Measurements from ENCODE around the gene SYNE1.
A peak's percentile ranks its signal among the peaks of the same experiment; 100 is the strongest.

SYNE1 gene

DNA sequence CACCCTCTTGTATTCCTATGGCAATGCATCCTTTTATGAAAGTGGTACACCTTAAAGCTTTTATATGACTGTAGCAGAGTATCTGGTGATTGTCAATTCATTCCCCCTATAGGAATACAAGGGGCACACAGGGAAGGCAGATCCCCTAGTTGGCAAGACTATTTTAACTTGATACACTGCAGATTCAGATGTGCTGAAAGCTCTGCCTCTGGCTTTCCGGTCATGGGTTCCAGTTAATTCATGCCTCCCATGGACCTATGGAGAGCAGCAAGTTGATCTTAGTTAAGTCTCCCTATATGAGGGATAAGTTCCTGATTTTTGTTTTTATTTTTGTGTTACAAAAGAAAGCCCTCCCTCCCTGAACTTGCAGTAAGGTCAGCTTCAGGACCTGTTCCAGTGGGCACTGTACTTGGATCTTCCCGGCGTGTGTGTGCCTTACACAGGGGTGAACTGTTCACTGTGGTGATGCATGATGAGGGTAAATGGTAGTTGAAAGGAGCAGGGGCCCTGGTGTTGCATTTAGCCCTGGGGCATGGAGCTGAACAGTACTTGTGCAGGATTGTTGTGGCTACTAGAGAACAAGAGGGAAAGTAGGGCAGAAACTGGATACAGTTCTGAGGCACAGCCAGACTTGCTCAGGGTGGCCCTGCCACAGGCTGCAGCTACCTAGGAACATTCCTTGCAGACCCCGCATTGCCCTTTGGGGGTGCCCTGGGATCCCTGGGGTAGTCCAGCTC lies 537.5 kb downstream of the SYNE1 start:
- DNase-seq: no peak
- no peaks in the 10 kb centered on the region for H3K79me1 ChIP-seq (ENCODE audit: low read length)
- no peak overlapping the region for H3K56ac ChIP-seq (ENCODE audit: low read length)
- H4K5ac ChIP-seq (ENCODE audit: low read length): no peak overlapping the region
- no peak overlapping the region for H2BK120ac ChIP-seq (ENCODE audit: low read depth, low read length)
- H3K23ac ChIP-seq (ENCODE audit: low read length): no peak overlapping the region
- H3K4me1 ChIP-seq (ENCODE audit: control insufficient read depth, low read depth, low read length): no peaks in the 10 kb centered on the region
- no peak overlapping the region for H3K4me2 ChIP-seq (ENCODE audit: low read length)
- no CpG with 5 or more reads among the region's 4 CpGs for WGBS (ENCODE audit: extremely low coverage, insufficient coverage, low lambda C conversion rate)
- H3K36me3 ChIP-seq (ENCODE audit: control insufficient read depth, insufficient read depth, low read length): no peaks in the 10 kb centered on the region
- H3K27me3 ChIP-seq (ENCODE audit: insufficient read depth, low read length, poor library complexity): no peaks in the 10 kb centered on the region
- no peak overlapping the region for H2BK5ac ChIP-seq (ENCODE audit: low read length)
- no peak overlapping the region for H2BK15ac ChIP-seq (replicated peaks; ENCODE audit: low read depth)
- no peak overlapping the region for H3K4ac ChIP-seq (ENCODE audit: low read depth, low read length)
- H3K9ac ChIP-seq (ENCODE audit: low read length): no peak overlapping the region
- H2AK5ac ChIP-seq (ENCODE audit: low read length): no peak overlapping the region
- H3K79me2 ChIP-seq (ENCODE audit: control insufficient read depth, insufficient read depth, low read length): no peaks in the 10 kb centered on the region
- no peak overlapping the region for H4K8ac ChIP-seq (ENCODE audit: low read depth, low read length)
- H3K4me3 ChIP-seq (ENCODE audit: low read length): no peak overlapping the region
- no peak overlapping the region for H3K27ac ChIP-seq (ENCODE audit: low read depth, low read length)
- H3K18ac ChIP-seq (ENCODE audit: low read length): no peak overlapping the region

DNA sequence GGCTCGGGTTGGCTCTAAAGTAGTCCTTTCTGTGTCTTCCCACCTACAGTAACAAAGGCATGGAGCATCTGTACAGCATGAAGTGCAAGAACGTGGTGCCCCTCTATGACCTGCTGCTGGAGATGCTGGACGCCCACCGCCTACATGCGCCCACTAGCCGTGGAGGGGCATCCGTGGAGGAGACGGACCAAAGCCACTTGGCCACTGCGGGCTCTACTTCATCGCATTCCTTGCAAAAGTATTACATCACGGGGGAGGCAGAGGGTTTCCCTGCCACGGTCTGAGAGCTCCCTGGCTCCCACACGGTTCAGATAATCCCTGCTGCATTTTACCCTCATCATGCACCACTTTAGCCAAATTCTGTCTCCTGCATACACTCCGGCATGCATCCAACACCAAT lies 538.5 kb downstream of the SYNE1 start:
- Histone ChIP-seq H2BK15ac (replicated peaks; ENCODE audit: low read depth) (no peak overlapping the region), H3K9ac (ENCODE audit: low read length) (no peak overlapping the region), H3K79me1 (ENCODE audit: low read length) (no peaks in the 10 kb centered on the region), H2BK5ac (ENCODE audit: low read length) (no peak overlapping the region), H3K18ac (ENCODE audit: low read length) (no peak overlapping the region), H3K23ac (ENCODE audit: low read length) (no peak overlapping the region), H3K4me1 (ENCODE audit: control insufficient read depth, low read depth, low read length) (peaks cover 3% of the 10 kb centered on the region), H4K5ac (ENCODE audit: low read length) (no peak overlapping the region), H2AK5ac (ENCODE audit: low read length) (no peak overlapping the region), H3K4ac (ENCODE audit: low read depth, low read length) (no peak overlapping the region), H3K36me3 (ENCODE audit: control insufficient read depth, insufficient read depth, low read length) (no peaks in the 10 kb centered on the region), H3K79me2 (ENCODE audit: control insufficient read depth, insufficient read depth, low read length) (no peaks in the 10 kb centered on the region), H3K4me3 (ENCODE audit: low read length) (no peak overlapping the region), H3K27ac (ENCODE audit: low read depth, low read length) (no peak overlapping the region), H4K8ac (ENCODE audit: low read depth, low read length) (no peak overlapping the region), H3K4me2 (ENCODE audit: low read length) (no peak overlapping the region), H3K56ac (ENCODE audit: low read length) (no peak overlapping the region), H3K27me3 (ENCODE audit: insufficient read depth, low read length, poor library complexity) (no peaks in the 10 kb centered on the region), H2BK120ac (ENCODE audit: low read depth, low read length) (no peak overlapping the region)
- DNase-seq: no peak
- no CpG with 5 or more reads among the region's 14 CpGs for WGBS (ENCODE audit: extremely low coverage, insufficient coverage, low lambda C conversion rate)

- Histone ChIP-seq H2BK120ac (ENCODE audit: low read depth, low read length) (no peak overlapping the region), H3K27me3 (ENCODE audit: insufficient read depth, low read length, poor library complexity) (no peaks in the 10 kb centered on the region), H3K4me3 (ENCODE audit: low read length) (no peak overlapping the region), H3K27ac (ENCODE audit: low read depth, low read length) (no peak overlapping the region), H3K4me2 (ENCODE audit: low read length) (no peak overlapping the region), H3K18ac (ENCODE audit: low read length) (no peak overlapping the region), H3K56ac (ENCODE audit: low read length) (no peak overlapping the region), H4K5ac (ENCODE audit: low read length) (no peak overlapping the region), H3K36me3 (ENCODE audit: control insufficient read depth, insufficient read depth, low read length) (no peaks in the 10 kb centered on the region), H2BK15ac (replicated peaks; ENCODE audit: low read depth) (no peak overlapping the region), H2AK5ac (ENCODE audit: low read length) (no peak overlapping the region), H3K4ac (ENCODE audit: low read depth, low read length) (no peak overlapping the region), H4K8ac (ENCODE audit: low read depth, low read length) (no peak overlapping the region), H3K9ac (ENCODE audit: low read length) (no peak overlapping the region), H3K23ac (ENCODE audit: low read length) (no peak overlapping the region), H3K79me2 (ENCODE audit: control insufficient read depth, insufficient read depth, low read length) (no peaks in the 10 kb centered on the region), H3K4me1 (ENCODE audit: control insufficient read depth, low read depth, low read length) (peaks cover 6% of the 10 kb centered on the region), H3K79me1 (ENCODE audit: low read length) (no peaks in the 10 kb centered on the region), H2BK5ac (ENCODE audit: low read length) (no peak overlapping the region)
- no CpG with 5 or more reads among the region's 5 CpGs for WGBS (ENCODE audit: extremely low coverage, insufficient coverage, low lambda C conversion rate)
- DNase-seq: no peak
Observed at GRCh38 chr6:152096863-152097496, 540.2 kb downstream of the SYNE1 start.

DNA sequence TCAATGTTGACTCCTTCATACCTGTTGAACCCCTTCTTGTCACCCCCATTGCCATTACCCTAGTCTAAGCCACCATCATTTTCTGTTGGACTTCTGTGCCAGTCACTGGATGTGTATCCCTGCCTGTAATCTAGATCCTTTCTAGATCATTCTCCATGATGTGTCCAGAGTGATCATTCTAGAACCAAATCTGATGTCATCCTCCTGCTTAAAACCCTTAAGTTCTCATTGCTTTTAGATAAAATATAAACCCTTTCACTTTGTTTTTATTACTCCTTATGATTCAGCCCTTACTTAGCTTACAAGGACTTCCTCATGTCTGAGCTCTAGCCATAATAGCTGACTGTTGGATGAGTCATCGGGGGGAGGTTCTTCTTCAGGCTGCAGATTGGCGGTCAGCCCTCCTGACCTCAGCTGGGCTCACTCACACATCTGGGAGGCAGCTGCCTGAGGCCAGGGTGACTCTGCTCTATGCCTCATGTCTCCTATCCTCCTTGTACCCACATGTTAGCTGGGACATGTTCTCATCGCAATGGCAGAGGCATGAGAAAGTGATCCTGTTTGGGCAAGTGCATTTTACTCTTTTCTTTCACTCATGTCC lies 542.1 kb downstream of the SYNE1 start:
- Histone ChIP-seq H3K23ac (ENCODE audit: low read length) (no peak overlapping the region), H3K4me3 (ENCODE audit: low read length) (no peak overlapping the region), H2BK15ac (replicated peaks; ENCODE audit: low read depth) (no peak overlapping the region), H4K5ac (ENCODE audit: low read length) (no peak overlapping the region), H4K8ac (ENCODE audit: low read depth, low read length) (no peak overlapping the region), H3K18ac (ENCODE audit: low read length) (no peak overlapping the region), H3K36me3 (ENCODE audit: control insufficient read depth, insufficient read depth, low read length) (no peaks in the 10 kb centered on the region), H2BK120ac (ENCODE audit: low read depth, low read length) (no peak overlapping the region), H3K27me3 (ENCODE audit: insufficient read depth, low read length, poor library complexity) (no peaks in the 10 kb centered on the region), H3K27ac (ENCODE audit: low read depth, low read length) (no peak overlapping the region), H3K56ac (ENCODE audit: low read length) (no peak overlapping the region), H3K79me1 (ENCODE audit: low read length) (no peaks in the 10 kb centered on the region), H3K4me1 (ENCODE audit: control insufficient read depth, low read depth, low read length) (peaks cover 6% of the 10 kb centered on the region), H2BK5ac (ENCODE audit: low read length) (no peak overlapping the region), H3K4me2 (ENCODE audit: low read length) (no peak overlapping the region), H3K4ac (ENCODE audit: low read depth, low read length) (no peak overlapping the region), H3K79me2 (ENCODE audit: control insufficient read depth, insufficient read depth, low read length) (no peaks in the 10 kb centered on the region), H3K9ac (ENCODE audit: low read length) (no peak overlapping the region), H2AK5ac (ENCODE audit: low read length) (peak overlapping the region; percentile 3)
- DNase-seq: peak; percentile 84
- WGBS (ENCODE audit: extremely low coverage, insufficient coverage, low lambda C conversion rate): no CpG with 5 or more reads among the region's 3 CpGs

GRCh38 chr6:152094276-152094675 lies 542.9 kb downstream of the SYNE1 start:
- no peak overlapping the region for H2BK5ac ChIP-seq (ENCODE audit: low read length)
- H3K79me1 ChIP-seq (ENCODE audit: low read length): no peaks in the 10 kb centered on the region
- H3K56ac ChIP-seq (ENCODE audit: low read length): no peak overlapping the region
- no peak overlapping the region for H3K23ac ChIP-seq (ENCODE audit: low read length)
- H3K18ac ChIP-seq (ENCODE audit: low read length): no peak overlapping the region
- no peaks in the 10 kb centered on the region for H3K79me2 ChIP-seq (ENCODE audit: control insufficient read depth, insufficient read depth, low read length)
- no peak overlapping the region for H3K27ac ChIP-seq (ENCODE audit: low read depth, low read length)
- no peak overlapping the region for H3K4me3 ChIP-seq (ENCODE audit: low read length)
- WGBS (ENCODE audit: extremely low coverage, insufficient coverage, low lambda C conversion rate): no CpG with 5 or more reads among the region's 4 CpGs
- no peak overlapping the region for H3K4me2 ChIP-seq (ENCODE audit: low read length)
- no peak overlapping the region for H3K4ac ChIP-seq (ENCODE audit: low read depth, low read length)
- DNase-seq: no peak
- no peak overlapping the region for H2BK15ac ChIP-seq (replicated peaks; ENCODE audit: low read depth)
- H2AK5ac ChIP-seq (ENCODE audit: low read length): no peak overlapping the region
- no peak overlapping the region for H3K9ac ChIP-seq (ENCODE audit: low read length)
- no peak overlapping the region for H2BK120ac ChIP-seq (ENCODE audit: low read depth, low read length)
- H4K8ac ChIP-seq (ENCODE audit: low read depth, low read length): no peak overlapping the region
- H3K36me3 ChIP-seq (ENCODE audit: control insufficient read depth, insufficient read depth, low read length): no peaks in the 10 kb centered on the region
- H4K5ac ChIP-seq (ENCODE audit: low read length): no peak overlapping the region
- peaks cover 6% of the 10 kb centered on the region for H3K4me1 ChIP-seq (ENCODE audit: control insufficient read depth, low read depth, low read length)
- no peaks in the 10 kb centered on the region for H3K27me3 ChIP-seq (ENCODE audit: insufficient read depth, low read length, poor library complexity)
